ENCODE measurements around the gene EIF4A3. TPM values are rescaled to one million over a fixed set of nuclear protein-coding genes. Genes with fewer than 3 reads are reported as not detected.

EIF4A3 gene
- total and polyA plus RNA-seq, 9 of the 15 experiments (the other 6 are each of a cell fraction or from before 2014, with no cell fraction given): 62.7 to 171 (median 127) TPM

DNA sequence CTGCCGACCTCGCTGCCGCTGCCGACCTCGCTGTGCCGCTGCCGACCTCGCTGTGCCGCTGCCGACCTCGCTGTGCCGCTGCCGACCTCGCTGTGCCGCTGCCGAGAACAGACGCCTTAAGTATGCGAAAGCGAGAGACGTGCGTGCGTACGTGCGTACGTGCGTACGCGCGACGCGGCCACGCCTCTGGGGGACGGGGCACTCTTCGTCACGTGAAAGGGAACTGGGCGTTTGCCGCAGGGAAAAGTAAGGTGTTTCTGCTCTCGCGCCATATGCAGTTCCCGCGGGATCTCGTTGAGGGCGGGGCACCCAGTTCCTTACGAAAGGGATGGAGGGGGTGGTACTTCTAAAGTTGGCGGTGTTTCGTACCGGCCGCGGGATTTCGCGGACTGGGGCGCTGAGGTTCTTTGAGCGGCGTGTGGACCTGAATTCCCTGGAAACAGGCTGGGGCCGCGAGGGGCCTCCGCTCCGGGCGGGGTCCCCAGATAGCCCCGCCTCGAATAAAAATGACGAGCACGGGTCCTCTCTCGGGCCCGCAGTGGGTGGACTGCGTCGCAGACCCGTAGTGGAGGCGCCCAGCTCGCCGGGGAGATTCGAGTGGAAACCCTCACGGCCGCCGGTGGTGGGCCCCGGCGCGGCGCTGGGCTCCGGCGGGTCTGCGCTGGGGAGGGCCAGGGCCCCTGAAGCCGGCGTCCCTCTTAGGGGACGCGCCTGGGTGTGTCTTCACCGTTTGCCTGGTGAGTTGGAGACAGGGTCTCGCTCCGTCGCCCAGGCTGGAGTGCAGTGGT is at the start of gene EIF4A3 (continued):
- TF ChIP-seq, protein P1, sequence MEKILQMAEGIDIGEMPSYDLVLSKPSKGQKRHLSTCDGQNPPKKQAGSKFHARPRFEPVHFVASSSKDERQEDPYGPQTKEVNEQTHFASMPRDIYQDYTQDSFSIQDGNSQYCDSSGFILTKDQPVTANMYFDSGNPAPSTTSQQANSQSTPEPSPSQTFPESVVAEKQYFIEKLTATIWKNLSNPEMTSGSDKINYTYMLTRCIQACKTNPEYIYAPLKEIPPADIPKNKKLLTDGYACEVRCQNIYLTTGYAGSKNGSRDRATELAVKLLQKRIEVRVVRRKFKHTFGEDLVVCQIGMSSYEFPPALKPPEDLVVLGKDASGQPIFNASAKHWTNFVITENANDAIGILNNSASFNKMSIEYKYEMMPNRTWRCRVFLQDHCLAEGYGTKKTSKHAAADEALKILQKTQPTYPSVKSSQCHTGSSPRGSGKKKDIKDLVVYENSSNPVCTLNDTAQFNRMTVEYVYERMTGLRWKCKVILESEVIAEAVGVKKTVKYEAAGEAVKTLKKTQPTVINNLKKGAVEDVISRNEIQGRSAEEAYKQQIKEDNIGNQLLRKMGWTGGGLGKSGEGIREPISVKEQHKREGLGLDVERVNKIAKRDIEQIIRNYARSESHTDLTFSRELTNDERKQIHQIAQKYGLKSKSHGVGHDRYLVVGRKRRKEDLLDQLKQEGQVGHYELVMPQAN (IDR thresholded peaks at IDR 0.05; ENCODE audit: borderline replicate concordance): peak; percentile 36; the same call in 1 of the 2 replicates
- TF ChIP-seq, protein P2, sequence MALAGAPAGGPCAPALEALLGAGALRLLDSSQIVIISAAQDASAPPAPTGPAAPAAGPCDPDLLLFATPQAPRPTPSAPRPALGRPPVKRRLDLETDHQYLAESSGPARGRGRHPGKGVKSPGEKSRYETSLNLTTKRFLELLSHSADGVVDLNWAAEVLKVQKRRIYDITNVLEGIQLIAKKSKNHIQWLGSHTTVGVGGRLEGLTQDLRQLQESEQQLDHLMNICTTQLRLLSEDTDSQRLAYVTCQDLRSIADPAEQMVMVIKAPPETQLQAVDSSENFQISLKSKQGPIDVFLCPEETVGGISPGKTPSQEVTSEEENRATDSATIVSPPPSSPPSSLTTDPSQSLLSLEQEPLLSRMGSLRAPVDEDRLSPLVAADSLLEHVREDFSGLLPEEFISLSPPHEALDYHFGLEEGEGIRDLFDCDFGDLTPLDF (CRISPR knock-in tag; IDR thresholded peaks at IDR 0.05): no peak
- TF ChIP-seq MTA1 (IDR thresholded peaks at IDR 0.05; ENCODE audit: borderline replicate concordance) (peak; percentile 57; the same call in 1 of the 2 replicates), NUFIP1 (IDR thresholded peaks at IDR 0.05; ENCODE audit: partially characterized antibody) (no peak), RB1 (IDR thresholded peaks at IDR 0.05; ENCODE audit: low read depth) (peak; percentile 46; the same call in 1 of the 2 replicates), CREB1 (IDR thresholded peaks at IDR 0.05) (peak; percentile 93), CREB1 (CRISPR knock-in tag; IDR thresholded peaks at IDR 0.05) (peak; percentile 95), ZBTB1 (CRISPR knock-in tag; IDR thresholded peaks at IDR 0.05; ENCODE audit: borderline replicate concordance, low read depth) (0 out of 2 replicates have a peak, but pooled peaks have one; percentile 35), KLF6 (CRISPR knock-in tag; IDR thresholded peaks at IDR 0.05; ENCODE audit: borderline replicate concordance) (peak; percentile 79), YY1 (IDR thresholded peaks at IDR 0.05; ENCODE audit: borderline replicate concordance in 1 of 3, control insufficient read depth in 1 of 3, extremely low read depth in 1 of 3, insufficient read depth in 3 of 3, insufficient read length in 1 of 3, insufficient replicate concordance in 2 of 3, low read depth in 1 of 3, low read length in 2 of 3) (no peak), MEIS2 (IDR thresholded peaks at IDR 0.05; ENCODE audit: partially characterized antibody) (peak; percentile 34), EGR1 (conservative IDR thresholded peaks at IDR 0.05) (peak; percentile 92)
- TF ChIP-seq, protein P3, sequence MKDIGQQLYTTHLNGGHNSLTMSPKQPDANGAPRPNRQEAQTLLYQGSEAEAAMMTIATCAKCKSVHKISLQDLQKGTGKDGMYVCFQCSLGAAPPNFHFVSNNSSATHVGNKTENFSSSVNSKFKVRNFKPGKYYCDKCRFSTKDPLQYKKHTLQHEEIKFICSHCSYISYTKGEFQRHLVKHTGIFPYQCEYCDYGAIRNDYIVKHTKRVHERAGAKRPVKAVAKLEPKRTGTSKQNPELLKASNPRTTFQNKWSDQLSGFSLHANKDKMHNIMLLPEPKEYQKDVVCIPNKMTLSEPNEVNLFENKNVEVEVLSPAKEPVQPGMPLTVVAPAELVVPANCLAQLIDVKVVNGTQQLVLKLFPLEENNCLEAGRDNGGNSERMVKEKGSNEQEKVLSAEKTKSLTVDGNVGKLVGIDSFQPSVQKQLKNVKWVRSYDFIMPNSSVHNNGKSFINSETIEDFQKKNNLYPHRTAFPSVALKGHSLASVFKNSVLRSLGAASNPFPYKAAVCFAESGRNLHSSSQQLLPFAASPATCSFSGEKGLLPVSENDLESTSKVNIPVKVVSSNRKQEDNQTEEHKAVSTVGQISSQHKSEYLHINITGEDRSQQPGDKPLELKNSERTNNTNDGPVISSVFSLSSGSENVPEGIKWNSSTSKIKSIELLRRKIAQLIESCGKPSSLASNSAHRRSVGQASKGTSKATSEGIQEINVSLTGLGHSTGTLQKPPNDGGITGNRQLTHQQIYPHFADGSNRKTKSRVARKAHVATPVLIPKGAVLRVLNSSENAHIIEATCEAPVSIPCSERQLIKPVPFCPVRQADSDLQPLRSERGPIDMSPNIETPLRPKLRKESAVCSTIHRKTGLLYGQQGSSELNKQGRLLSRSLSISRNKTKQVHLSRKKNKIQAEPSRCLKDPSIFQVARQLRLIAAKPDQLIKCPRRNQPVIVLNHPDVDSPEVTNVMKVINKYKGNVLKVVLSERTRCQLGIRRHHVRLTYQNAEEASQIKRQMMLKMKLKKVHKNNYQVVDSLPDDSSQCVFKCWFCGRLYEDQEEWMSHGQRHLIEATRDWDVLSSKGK (CRISPR knock-in tag; IDR thresholded peaks at IDR 0.05): no peak
- TF ChIP-seq, protein P4, sequence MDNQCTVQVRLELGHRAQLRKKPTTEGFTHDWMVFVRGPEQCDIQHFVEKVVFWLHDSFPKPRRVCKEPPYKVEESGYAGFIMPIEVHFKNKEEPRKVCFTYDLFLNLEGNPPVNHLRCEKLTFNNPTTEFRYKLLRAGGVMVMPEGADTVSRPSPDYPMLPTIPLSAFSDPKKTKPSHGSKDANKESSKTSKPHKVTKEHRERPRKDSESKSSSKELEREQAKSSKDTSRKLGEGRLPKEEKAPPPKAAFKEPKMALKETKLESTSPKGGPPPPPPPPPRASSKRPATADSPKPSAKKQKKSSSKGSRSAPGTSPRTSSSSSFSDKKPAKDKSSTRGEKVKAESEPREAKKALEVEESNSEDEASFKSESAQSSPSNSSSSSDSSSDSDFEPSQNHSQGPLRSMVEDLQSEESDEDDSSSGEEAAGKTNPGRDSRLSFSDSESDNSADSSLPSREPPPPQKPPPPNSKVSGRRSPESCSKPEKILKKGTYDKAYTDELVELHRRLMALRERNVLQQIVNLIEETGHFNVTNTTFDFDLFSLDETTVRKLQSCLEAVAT (IDR thresholded peaks at IDR 0.05): no peak
- TF ChIP-seq, protein P5, sequence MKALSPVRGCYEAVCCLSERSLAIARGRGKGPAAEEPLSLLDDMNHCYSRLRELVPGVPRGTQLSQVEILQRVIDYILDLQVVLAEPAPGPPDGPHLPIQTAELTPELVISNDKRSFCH (CRISPR knock-in tag; IDR thresholded peaks at IDR 0.05): no peak
- TF ChIP-seq, protein P5 (tag; IDR thresholded peaks at IDR 0.05): no peak
- TF ChIP-seq, protein P6, sequence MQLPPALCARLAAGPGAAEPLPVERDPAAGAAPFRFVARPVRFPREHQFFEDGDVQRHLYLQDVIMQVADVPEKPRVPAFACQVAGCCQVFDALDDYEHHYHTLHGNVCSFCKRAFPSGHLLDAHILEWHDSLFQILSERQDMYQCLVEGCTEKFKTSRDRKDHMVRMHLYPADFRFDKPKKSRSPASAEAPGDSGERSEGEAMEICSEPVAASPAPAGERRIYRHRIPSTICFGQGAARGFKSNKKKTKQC (CRISPR knock-in tag; IDR thresholded peaks at IDR 0.05): no peak; the same call in 1 of the 2 replicates
